Iris pigment epithelial cell (primary cell): Measurements from ENCODE around the gene IDH3B.

Experiments
- DNase-seq: peaks from one replicate; pipeline ENCODE4 v3.0.0-alpha.2; 2011; ENCODE audit warnings: low read depth

The IDH3B gene

GRCh38 chr20:2617099-2617714 is 46.8 kb downstream of the IDH3B start:
- no peak for DNase-seq

- DNase-seq = no peak
Measured at GRCh38 chr20:2616634-2617033, 47.4 kb downstream of the IDH3B start.

GRCh38 chr20:2612073-2612472 is 51.9 kb downstream of the IDH3B start:
- DNase-seq = no peak

- no peak for DNase-seq
Measured at GRCh38 chr20:2610941-2611720, 52.9 kb downstream of the IDH3B start.

GRCh38 chr20:2610326-2610725 is 53.7 kb downstream of the IDH3B start:
- no peak for DNase-seq
